SK-N-SH treated with all-trans-retinoic acid at 6 μM for 48 hours (cell line): ENCODE data around the gene EPHB6.

ENCODE experiments used
- ATAC-seq: fragments of 200-7000 bp; cut with Tn5 transposase; 3 replicates; pipeline ENCODE4 v1.9.1; 2020; ENCODE audit warnings: mild to moderate bottlenecking, moderate library complexity
- ARNTL ChIP-seq: fragments of 450-650 bp; formaldehyde crosslinking; IDR thresholded peaks from 2 replicates; pipeline ENCODE4 v1.5.0; 2020; ENCODE audit warnings: low read depth, mild to moderate bottlenecking, moderate library complexity, borderline replicate concordance
- BACH2 ChIP-seq: fragments of 250-450 bp; sonication (Bioruptor Pico); IDR thresholded peaks from 2 replicates; pipeline ENCODE4 v1.9.0; 2021; ENCODE audit warnings: mild to moderate bottlenecking, borderline replicate concordance
- CREB5 ChIP-seq: fragments of 250-450 bp; sonication (Bioruptor Pico); IDR thresholded peaks from 2 replicates; pipeline ENCODE4 v1.5.1; 2020; ENCODE audit warnings: low read depth, mild to moderate bottlenecking, moderate library complexity
- CSDC2 ChIP-seq: fragments of 250-450 bp; sonication (Bioruptor Pico); IDR thresholded peaks from 2 replicates; pipeline ENCODE4 v1.5.0; 2020; ENCODE audit warnings: mild to moderate bottlenecking, moderate library complexity
- CSRNP3 ChIP-seq: fragments of 250-450 bp; sonication (Bioruptor Pico); IDR thresholded peaks from 2 replicates; pipeline ENCODE4 v1.5.1; 2021; ENCODE audit warnings: mild to moderate bottlenecking, moderate library complexity
- ESRRG ChIP-seq: fragments of 250-450 bp; sonication (Bioruptor Pico); IDR thresholded peaks from 2 replicates; pipeline ENCODE4 v1.6.1; 2021; ENCODE audit warnings: mild to moderate bottlenecking
- GLIS3 ChIP-seq: fragments of 250-450 bp; sonication (Bioruptor Pico); IDR thresholded peaks from 2 replicates; pipeline ENCODE4 v1.5.0; 2020; ENCODE audit warnings: mild to moderate bottlenecking, moderate library complexity
- ISL1 ChIP-seq: fragments of 250-450 bp; sonication (Bioruptor Pico); IDR thresholded peaks from 2 replicates; pipeline ENCODE4 v2.1.2; 2022; ENCODE audit warnings: mild to moderate bottlenecking, moderate library complexity
- OSR1 ChIP-seq: fragments of 250-450 bp; sonication (Bioruptor Pico); IDR thresholded peaks from 2 replicates; pipeline ENCODE4 v1.8.0; 2022; ENCODE audit warnings: moderate library complexity, mild to moderate bottlenecking, inconsistent platforms
- POU6F1 ChIP-seq: fragments of 250-450 bp; sonication (Bioruptor Pico); IDR thresholded peaks from 2 replicates; pipeline ENCODE4 v1.8.0; 2021; ENCODE audit warnings: low read depth, mild to moderate bottlenecking, moderate library complexity, borderline replicate concordance
- PPARA ChIP-seq: fragments of 250-450 bp; sonication (Bioruptor Pico); IDR thresholded peaks from 2 replicates; pipeline ENCODE4 v1.5.0; 2020; ENCODE audit warnings: mild to moderate bottlenecking, borderline replicate concordance
- RARB ChIP-seq: fragments of 250-450 bp; sonication (Bioruptor Pico); IDR thresholded peaks from 2 replicates; pipeline ENCODE4 v1.8.0; 2021; ENCODE audit warnings: mild to moderate bottlenecking, moderate library complexity
- SNAI2 ChIP-seq: fragments of 250-450 bp; sonication (Bioruptor Pico); IDR thresholded peaks from 2 replicates; pipeline ENCODE4 v1.5.0; 2020; ENCODE audit warnings: mild to moderate bottlenecking, moderate library complexity
- TCF4 ChIP-seq: fragments of 250-450 bp; sonication (Bioruptor Pico); IDR thresholded peaks from 2 replicates; pipeline ENCODE4 v1.8.0; 2021; ENCODE audit warnings: mild to moderate bottlenecking, moderate library complexity, borderline replicate concordance
- TSHZ2 ChIP-seq: fragments of 250-450 bp; sonication (Bioruptor Pico); IDR thresholded peaks from 2 replicates; pipeline ENCODE4 v1.5.0; 2020; ENCODE audit warnings: mild to moderate bottlenecking, moderate library complexity
- ZC3H10 ChIP-seq: fragments of 250-450 bp; sonication (Bioruptor Pico); IDR thresholded peaks from 2 replicates; pipeline ENCODE4 v1.5.1; 2021; ENCODE audit warnings: mild to moderate bottlenecking, moderate library complexity
- ZFP3 ChIP-seq: fragments of 250-450 bp; sonication (Bioruptor Pico); IDR thresholded peaks from 2 replicates; pipeline ENCODE4 v1.5.0; 2020; ENCODE audit warnings: mild to moderate bottlenecking, moderate library complexity
- ZFP30 ChIP-seq: fragments of 450-650 bp; formaldehyde crosslinking; IDR thresholded peaks from 2 replicates; pipeline ENCODE4 v1.5.0; 2022; ENCODE audit warnings: mild to moderate bottlenecking, moderate library complexity
- ZNF565 ChIP-seq: fragments of 450-650 bp; formaldehyde crosslinking; conservative IDR thresholded peaks from 2 replicates; pipeline ENCODE4 v1.5.0; 2020; ENCODE audit warnings: low read depth, mild to moderate bottlenecking, moderate library complexity
- ZNF70 ChIP-seq: fragments of 450-650 bp; formaldehyde crosslinking; IDR thresholded peaks from 2 replicates; pipeline ENCODE4 v1.5.0; 2020; ENCODE audit warnings: mild to moderate bottlenecking, moderate library complexity
- ZNF8 ChIP-seq: fragments of 450-650 bp; formaldehyde crosslinking; IDR thresholded peaks from 2 replicates; pipeline ENCODE4 v1.5.0; 2020; ENCODE audit warnings: mild to moderate bottlenecking, moderate library complexity

Gene EPHB6

GRCh38 chr7:142867097-142867378, 12.2 kb downstream of the EPHB6 start:
- no peak for ATAC-seq
- TF ChIP-seq SNAI2 (CRISPR knock-in tag) (no peak), GLIS3 (no peak), RARB (CRISPR knock-in tag) (no peak), ZC3H10 (CRISPR knock-in tag) (no peak), TCF4 (CRISPR knock-in tag) (no peak), CSRNP3 (CRISPR knock-in tag) (no peak), BACH2 (CRISPR knock-in tag) (no peak), ARNTL (CRISPR knock-in tag) (no peak), ZFP30 (CRISPR knock-in tag) (no peak), ESRRG (no peak)
- TF ChIP-seq, all 23 proteins: peak for 0

- TF ChIP-seq CREB5 (CRISPR knock-in tag) (no peak), ZC3H10 (CRISPR knock-in tag) (no peak), GLIS3 (no peak), OSR1 (CRISPR knock-in tag) (no peak), POU6F1 (no peak), PPARA (CRISPR knock-in tag) (no peak), ZNF565 (CRISPR knock-in tag) (no peak), ZFP30 (CRISPR knock-in tag) (no peak), SNAI2 (CRISPR knock-in tag) (no peak), ZNF70 (CRISPR knock-in tag) (no peak)
- ATAC-seq: no peak
Measured at GRCh38 chr7:142867398-142868187, 12.7 kb downstream of the EPHB6 start.

- no peak for ATAC-seq
- no peak for TF ChIP-seq CSDC2
- no peak for TF ChIP-seq ZFP3 (CRISPR knock-in tag)
- no peak for TF ChIP-seq TCF4 (CRISPR knock-in tag)
- TF ChIP-seq BACH2 (CRISPR knock-in tag): no peak
- TF ChIP-seq ISL1: no peak
- TF ChIP-seq ZNF8: no peak
- no peak for TF ChIP-seq ZNF565 (CRISPR knock-in tag)
- no peak for TF ChIP-seq PPARA (CRISPR knock-in tag)
Measured at GRCh38 chr7:142868188-142868985, 13.5 kb downstream of the EPHB6 start.

- TF ChIP-seq RARB (CRISPR knock-in tag) (no peak), ISL1 (no peak), ZNF8 (no peak), TCF4 (CRISPR knock-in tag) (no peak), GLIS3 (no peak), ZFP3 (CRISPR knock-in tag) (no peak), TSHZ2 (CRISPR knock-in tag) (no peak), PPARA (CRISPR knock-in tag) (no peak), OSR1 (CRISPR knock-in tag) (no peak), CSDC2 (no peak), ESRRG (no peak)
- no peak for ATAC-seq
Measured at GRCh38 chr7:142868986-142869415, 14.1 kb downstream of the EPHB6 start.
